Measurements from ENCODE around the gene TNFRSF18.

TNFRSF18 gene

GRCh38 chr1:1240348-1240732, 33.9 kb upstream of the TNFRSF18 start:
- DNase-seq = no peak

- DNase-seq = no peak
These were observed 33.4 kb upstream of the TNFRSF18 start for GRCh38 chr1:1239614-1240347.

- no peak for DNase-seq
These were observed 32.8 kb upstream of the TNFRSF18 start for GRCh38 chr1:1239227-1239613.

- DNase-seq = no peak
These were observed 32.3 kb upstream of the TNFRSF18 start for GRCh38 chr1:1238702-1239178.

GRCh38 chr1:1237874-1238701, 31.7 kb upstream of the TNFRSF18 start:
- no peak for DNase-seq

GRCh38 chr1:1236945-1237873, 30.8 kb upstream of the TNFRSF18 start:
- DNase-seq = no peak

- peak; percentile 91 for DNase-seq
These were observed 29.9 kb upstream of the TNFRSF18 start for GRCh38 chr1:1236176-1236763.

GRCh38 chr1:1235016-1235744, 28.8 kb upstream of the TNFRSF18 start:
- no peak for DNase-seq

GRCh38 chr1:1234180-1234808, 27.9 kb upstream of the TNFRSF18 start:
- no peak for DNase-seq

GRCh38 chr1:1233567-1233892, 27.1 kb upstream of the TNFRSF18 start:
- DNase-seq = no peak

GRCh38 chr1:1232796-1233566, 26.6 kb upstream of the TNFRSF18 start:
- no peak for DNase-seq

- no peak for DNase-seq
These were observed 25.9 kb upstream of the TNFRSF18 start, which contains the start of gene B3GALT6 for GRCh38 chr1:1232208-1232795. Gene B3GALT6 (plus strand): TSS chr1:1232237. CDS start chr1:1232279, 42 bp downstream.

- peak; percentile 99 for DNase-seq
These were observed 25.2 kb upstream of the TNFRSF18 start, which contains the start of gene SDF4 for GRCh38 chr1:1231400-1232207. Gene SDF4 (minus strand): TSS chr1:1232001. CDS start chr1:1228772, 3,229 bp downstream.

GRCh38 chr1:1230656-1231399, 24.4 kb upstream of the TNFRSF18 start:
- peak; percentile 52 for DNase-seq

- DNase-seq = no peak
These were observed 23.4 kb upstream of the TNFRSF18 start for GRCh38 chr1:1229770-1230169.

- DNase-seq = no peak
These were observed 22.4 kb upstream of the TNFRSF18 start for GRCh38 chr1:1228596-1229321.

- DNase-seq = no peak
These were observed 21.8 kb upstream of the TNFRSF18 start for GRCh38 chr1:1228187-1228586.

GRCh38 chr1:1227386-1227785, 21.0 kb upstream of the TNFRSF18 start:
- DNase-seq = no peak

All from RPMI8226 (cell line).